Keratinocyte (primary cell): ENCODE results near the gene NMT1. TPM values are rescaled to one million over a fixed set of nuclear protein-coding genes. Genes with fewer than 3 reads are reported as not detected.

ENCODE experiments used
- DNase-seq: peaks from one replicate; pipeline ENCODE4 v3.0.0-alpha.2; 2011; ENCODE audit warnings: low read depth, missing footprints, low spot score
- FAIRE-seq: peaks from 2 replicates; lab custom pipeline; 2011; peaks lifted over from hg19 to GRCh38; lab: Jason Lieb, UNC
- H2AFZ ChIP-seq: 2 replicates; pipeline ENCODE4 v1.6.0; 2012; ENCODE audit warnings: low read length, control low read depth, inconsistent platforms; ENCODE audit not compliant: control insufficient read depth
- H3K27ac ChIP-seq: 2 replicates; pipeline ENCODE4 v1.5.1; 2011; ENCODE audit warnings: low read length; ENCODE audit not compliant: control insufficient read depth, insufficient read depth
- H3K27me3 ChIP-seq: 3 replicates; pipeline ENCODE4 v1.6.0; 2011; ENCODE audit warnings: low read length; ENCODE audit not compliant: control insufficient read depth, insufficient read depth; ENCODE audit errors: extremely low read depth
- H3K36me3 ChIP-seq, 2 experiments: 2 replicates in 1 of 2; 3 replicates in 1 of 2; pipeline ENCODE4 v1.5.1; 2011; ENCODE audit warnings: low read length in 2 of 2, mild to moderate bottlenecking in 1 of 2; ENCODE audit not compliant: control insufficient read depth in 2 of 2, insufficient read depth in 2 of 2; ENCODE audit errors: extremely low read depth in 1 of 2
- H3K4me1 ChIP-seq: 3 replicates; pipeline ENCODE4 v1.5.1; 2011; ENCODE audit warnings: low read length; ENCODE audit not compliant: control insufficient read depth, insufficient read depth; ENCODE audit errors: extremely low read depth
- H3K4me2 ChIP-seq: 3 replicates; pipeline ENCODE4 v1.6.0; 2011; ENCODE audit warnings: low read depth, low read length; ENCODE audit not compliant: control insufficient read depth, insufficient read depth; ENCODE audit errors: extremely low read depth
- H3K4me3 ChIP-seq, 3 experiments: fragments of 200-600 bp in 1 of 3; sonication (generic) in 1 of 3; 2 replicates in 2 of 3; 3 replicates in 1 of 3; pipeline ENCODE4 v1.5.1; 2011 to 2016; ENCODE audit warnings: low read length in 3 of 3, mild to moderate bottlenecking in 3 of 3, control low read depth in 2 of 3, inconsistent platforms in 1 of 3, low read depth in 1 of 3, mixed read lengths in 1 of 3, mixed run types in 1 of 3, moderate library complexity in 1 of 3; ENCODE audit not compliant: control insufficient read depth in 2 of 3, insufficient read depth in 2 of 3; ENCODE audit errors: extremely low read depth in 1 of 3
- H3K79me2 ChIP-seq: 2 replicates; pipeline ENCODE4 v1.6.0; 2012; ENCODE audit warnings: low read length; ENCODE audit not compliant: control insufficient read depth, insufficient read depth
- H3K9ac ChIP-seq: 3 replicates; pipeline ENCODE4 v1.6.0; 2011; ENCODE audit warnings: low read length; ENCODE audit not compliant: control insufficient read depth, insufficient read depth; ENCODE audit errors: extremely low read depth
- H3K9me1 ChIP-seq: 3 replicates; pipeline ENCODE4 v1.6.0; 2011; ENCODE audit warnings: low read length; ENCODE audit not compliant: control insufficient read depth, insufficient read depth; ENCODE audit errors: extremely low read depth
- H3K9me3 ChIP-seq: 2 replicates; pipeline ENCODE4 v1.5.1; 2012; ENCODE audit warnings: low read depth, low read length; ENCODE audit not compliant: control insufficient read depth
- H4K20me1 ChIP-seq: 3 replicates; pipeline ENCODE4 v1.6.0; 2011; ENCODE audit warnings: low read length; ENCODE audit not compliant: control insufficient read depth, insufficient read depth; ENCODE audit errors: extremely low read depth
- CTCF ChIP-seq, 3 experiments: IDR thresholded peaks in 1 of 3; conservative IDR thresholded peaks in 1 of 3; optimal IDR thresholded peaks in 1 of 3; 2 replicates in 2 of 3; 3 replicates in 1 of 3; pipeline versions ENCODE3 to v1.5.1; 2011; ENCODE audit warnings: low read length in 3 of 3, mild to moderate bottlenecking in 3 of 3, moderate library complexity in 2 of 3, control low read depth in 1 of 3, inconsistent platforms in 1 of 3; ENCODE audit not compliant: insufficient read depth in 2 of 3; ENCODE audit errors: extremely low read depth in 1 of 3
- EZH2 ChIP-seq: IDR thresholded peaks from one replicate; pipeline ENCODE4 v1.6.1; 2012; ENCODE audit warnings: inconsistent platforms, mild to moderate bottlenecking, low read length, moderate library complexity
- dilution Hi-C: fragments of 300-500 bp; cut with MboI; formaldehyde crosslinking; loops from one replicate; pipeline ENCODE4 v1.7.0; 2020; ENCODE audit warnings: low sequenced_read_pairs; ENCODE audit not compliant: extremely low pct_ligation_motif_present
- polyA plus RNA-seq, 5 experiments: library from polyadenylated mRNA; depleted of rRNA in 3 of 5; stranded (reverse) in 3 of 5; stranded (forward) in 1 of 5; unstranded in 1 of 5; fragments of >200 nt; gene quantifications; 1 replicate in 1 of 5; 2 replicates in 3 of 5; 3 replicates in 1 of 5; pipeline versions ENCODE4 v1.2.1 to v1.2.3, GENCODE V29; 2011 to 2012; ENCODE audit warnings: missing spikeins in 2 of 5, low read depth in 1 of 5, low replicate concordance in 1 of 5

Gene NMT1
- polyA plus RNA-seq, 1 donor (not counting 4 experiments of a cell fraction or from before 2014, with no cell fraction given) = 101 TPM

DNA sequence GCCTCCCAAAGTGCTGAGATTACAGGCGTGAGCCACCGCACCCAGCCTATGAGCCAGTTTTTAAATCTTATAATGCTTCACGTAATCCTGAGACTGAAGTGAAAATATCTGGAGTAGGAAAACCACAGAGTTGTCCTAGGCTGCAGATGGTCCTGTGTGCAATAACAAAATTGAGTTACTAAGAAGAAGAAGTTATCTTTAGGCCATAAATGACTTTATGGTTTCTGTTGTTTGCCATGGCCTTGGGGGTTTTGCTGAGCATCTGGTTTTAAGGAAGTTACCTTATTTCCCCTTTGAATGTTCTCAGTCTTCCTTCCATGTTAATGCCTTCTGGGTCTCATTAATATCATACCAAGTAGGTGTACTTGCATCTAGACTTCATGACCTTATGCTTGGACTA is 16.5 kb downstream of the NMT1 start:
- no peak for TF ChIP-seq EZH2
- TF ChIP-seq CTCF (optimal IDR thresholded peaks at IDR 0.05 in 1 of 3, IDR thresholded peaks at IDR 0.05 in 1 of 3, conservative IDR thresholded peaks at IDR 0.05 in 1 of 3; ENCODE audit: extremely low read depth in 1 of 3, insufficient read depth in 2 of 3, low read length in 3 of 3) = no peak
- H3K4me1 ChIP-seq = peaks cover 16% of the 10 kb centered on the region

GRCh38 chr17:45081047-45081703 is 20.1 kb downstream of the NMT1 start:
- Histone ChIP-seq H3K27me3 (no peaks in the 10 kb centered on the region), H3K4me1 (peaks cover 9% of the 10 kb centered on the region), H3K27ac (no peak overlapping the region), H4K20me1 (peaks cover 4% of the 10 kb centered on the region), H3K9me1 (no peaks in the 10 kb centered on the region), H3K9me3 (no peaks in the 10 kb centered on the region), H3K4me2 (no peak overlapping the region), H2AFZ (no peak overlapping the region), H3K9ac (no peak overlapping the region), H3K4me3 (no peak overlapping the region), H3K36me3 (peaks cover 16 to 21% of the 10 kb centered on the region in 2 experiments), H3K79me2 (peaks cover 39% of the 10 kb centered on the region)
- FAIRE-seq = no peak
- no peak for TF ChIP-seq EZH2
- TF ChIP-seq CTCF (optimal IDR thresholded peaks at IDR 0.05 in 1 of 3, IDR thresholded peaks at IDR 0.05 in 1 of 3, conservative IDR thresholded peaks at IDR 0.05 in 1 of 3; ENCODE audit: extremely low read depth in 1 of 3, insufficient read depth in 2 of 3, low read length in 3 of 3) = no peak
- no peak for DNase-seq
- dilution Hi-C loops = no loop called here

More for the DNA sequence above, 16.5 kb downstream of the NMT1 start:
- dilution Hi-C loops = no loop called here
- Histone ChIP-seq H3K9me3 (no peaks in the 10 kb centered on the region), H3K9me1 (peaks cover 6% of the 10 kb centered on the region), H3K4me3 (no peak overlapping the region), H2AFZ (no peak overlapping the region), H4K20me1 (peaks cover 7% of the 10 kb centered on the region), H3K27me3 (no peaks in the 10 kb centered on the region), H3K79me2 (peaks cover 68% of the 10 kb centered on the region), H3K27ac (no peak overlapping the region), H3K36me3 (peaks cover 14 to 15% of the 10 kb centered on the region in 2 experiments), H3K9ac (no peak overlapping the region), H3K4me2 (no peak overlapping the region)
- DNase-seq = no peak
- no peak for FAIRE-seq
